Liver (tissue), 9 donors: ENCODE measurements around the gene GAGE10. TPM values are rescaled to one million over a fixed set of nuclear protein-coding genes. Genes with fewer than 3 reads are reported as not detected.

Experiments used
- DNase-seq: peaks from one replicate; pipeline ENCODE4 v3.0.0-alpha.2; 2017; ENCODE audit warnings: low spot score
- H3K27ac ChIP-seq, 2 donors: one replicate each; pipeline ENCODE4 v1.7.0; 2013; ENCODE audit warnings: inconsistent platforms in 2 of 2, low read length in 2 of 2, control low read depth in 1 of 2, low read depth in 1 of 2, mild to moderate bottlenecking in 1 of 2
- H3K27me3 ChIP-seq, 4 donors: one replicate each; pipeline versions ENCODE4 v1.6.1 to v1.7.0; 2013; ENCODE audit warnings: low read length in 3 of 4, inconsistent platforms in 1 of 4, mild to moderate bottlenecking in 1 of 4, moderate library complexity in 1 of 4; ENCODE audit not compliant: control insufficient read depth in 4 of 4, insufficient read depth in 4 of 4
- H3K36me3 ChIP-seq, 4 donors: one replicate each; pipeline versions ENCODE4 v1.6.1 to v1.7.0; 2013; ENCODE audit warnings: low read length in 3 of 4, mild to moderate bottlenecking in 3 of 4, low read depth in 1 of 4, moderate library complexity in 1 of 4; ENCODE audit not compliant: control insufficient read depth in 4 of 4, insufficient read depth in 3 of 4
- H3K4me1 ChIP-seq, 4 donors: one replicate each; pipeline versions ENCODE4 v1.6.1 to v1.7.0; 2013; ENCODE audit warnings: low read length in 3 of 4, mild to moderate bottlenecking in 3 of 4, moderate library complexity in 1 of 4; ENCODE audit not compliant: control insufficient read depth in 4 of 4, insufficient read depth in 4 of 4
- H3K4me3 ChIP-seq, 3 donors: one replicate each; pipeline versions ENCODE4 v1.6.1 to v1.7.0; 2013; ENCODE audit warnings: low read length in 3 of 3, control low read depth in 1 of 3, low read depth in 1 of 3, mild to moderate bottlenecking in 1 of 3
- H3K9ac ChIP-seq, 2 donors: one replicate each; pipeline ENCODE4 v1.7.0; 2013; ENCODE audit warnings: low read length in 2 of 2, mild to moderate bottlenecking in 2 of 2, moderate library complexity in 2 of 2, control low read depth in 1 of 2, low read depth in 1 of 2
- H3K9me3 ChIP-seq, 4 donors: one replicate each; pipeline versions ENCODE4 v1.6.1 to v1.7.0; 2013; ENCODE audit warnings: low read length in 3 of 4; ENCODE audit not compliant: control insufficient read depth in 4 of 4
- ATF3 ChIP-seq: IDR thresholded peaks from 2 replicates; pipeline ENCODE4 v1.6.1; 2016; ENCODE audit warnings: antibody characterized with exemption
- CTCF ChIP-seq: fragments of 150-350 bp; IDR thresholded peaks from 2 replicates; pipeline ENCODE4 v1.5.1; 2017; ENCODE audit warnings: improper control_type of control experiment, low read depth, low read length; ENCODE audit not compliant: missing input control
- EGR1 ChIP-seq, 2 donors: IDR thresholded peaks; 2 replicates each; pipeline ENCODE4 v1.6.1; 2016 to 2018; ENCODE audit warnings: antibody characterized with exemption in 2 of 2, low read depth in 2 of 2
- FOXA1 ChIP-seq: IDR thresholded peaks from 2 replicates; pipeline ENCODE4 v1.6.1; 2016; ENCODE audit warnings: antibody characterized with exemption
- FOXA2 ChIP-seq: IDR thresholded peaks from 2 replicates; pipeline ENCODE4 v1.6.1; 2016; ENCODE audit warnings: antibody characterized with exemption
- GABPA ChIP-seq, 2 donors: IDR thresholded peaks in 1 of 2; conservative IDR thresholded peaks in 1 of 2; 2 replicates each; pipeline ENCODE4 v1.6.1; 2016; ENCODE audit warnings: antibody characterized with exemption in 2 of 2, mild to moderate bottlenecking in 1 of 2, moderate library complexity in 1 of 2
- HNF4A ChIP-seq, 2 donors: conservative IDR thresholded peaks; 2 replicates each; pipeline ENCODE4 v1.6.1; 2016; ENCODE audit warnings: antibody characterized with exemption in 2 of 2, mild to moderate bottlenecking in 2 of 2
- HNF4G ChIP-seq: IDR thresholded peaks from 2 replicates; pipeline ENCODE4 v1.6.1; 2016; ENCODE audit warnings: antibody characterized with exemption
- JUND ChIP-seq, 2 donors: IDR thresholded peaks; 2 replicates each; pipeline ENCODE4 v1.6.1; 2016; ENCODE audit warnings: antibody characterized with exemption in 2 of 2
- MAX ChIP-seq: IDR thresholded peaks from 2 replicates; pipeline ENCODE4 v1.6.1; 2016; ENCODE audit warnings: antibody characterized with exemption
- NR2F2 ChIP-seq: IDR thresholded peaks from 2 replicates; pipeline ENCODE4 v1.6.1; 2016; ENCODE audit warnings: antibody characterized with exemption
- RAD21 ChIP-seq, 2 donors: IDR thresholded peaks; 2 replicates each; pipeline ENCODE4 v1.6.1; 2016; ENCODE audit warnings: antibody characterized with exemption in 2 of 2, mild to moderate bottlenecking in 2 of 2
- REST ChIP-seq: IDR thresholded peaks from 2 replicates; pipeline ENCODE4 v1.6.1; 2016; ENCODE audit warnings: antibody characterized with exemption, mild to moderate bottlenecking
- RXRA ChIP-seq, 2 donors: IDR thresholded peaks; 2 replicates each; pipeline ENCODE4 v1.6.1; 2017 to 2018; ENCODE audit warnings: antibody characterized with exemption in 2 of 2, mild to moderate bottlenecking in 1 of 2
- SP1 ChIP-seq: IDR thresholded peaks from 2 replicates; pipeline ENCODE4 v1.6.1; 2018; ENCODE audit warnings: antibody characterized with exemption, mild to moderate bottlenecking
- TAF1 ChIP-seq: conservative IDR thresholded peaks from 2 replicates; pipeline ENCODE4 v1.6.1; 2016; ENCODE audit warnings: antibody characterized with exemption, mild to moderate bottlenecking
- YY1 ChIP-seq: IDR thresholded peaks from 2 replicates; pipeline ENCODE4 v1.6.1; 2016; ENCODE audit warnings: antibody characterized with exemption, mild to moderate bottlenecking
- ZBTB33 ChIP-seq: IDR thresholded peaks from 2 replicates; pipeline ENCODE4 v1.6.1; 2016; ENCODE audit warnings: antibody characterized with exemption
- WGBS: extraction: QIAGEN DNeasy Blood & Tissue Kit; methylation state at CpG from one replicate; pipeline ENCODE4 v1.1.7; 2013; 5-methylcytosine and 5-hydroxymethylcytosine counted together
- polyA plus RNA-seq, 2 donors: library from polyadenylated mRNA; stranded (reverse) in 1 of 2; unstranded in 1 of 2; fragments of 200-250 nt in 1 of 2; fragments of >200 nt in 1 of 2; fragmentation: Nextera tagmentation in 1 of 2; extraction: Ambion mirVana in 1 of 2; gene quantifications; one replicate each; pipeline versions ENCODE4 v1.2.1 to v1.2.3, GENCODE V29; 2013 to 2015
- total RNA-seq, 2 donors: library from RNA; depleted of rRNA; stranded (reverse); fragments of >200 nt; gene quantifications; one replicate each; pipeline ENCODE4 v1.2.3, GENCODE V29; 2014
- donor health status: healthy.
- donor health status: healthy.
- donor health status: healthy.
- donor health status: healthy.
- donor health status: healthy.

GAGE10 gene
- total and polyA plus RNA-seq, 4 donors: not detected

GRCh38 chrX:49273181-49273727 is 30.2 kb upstream of the GAGE10 start:
- H3K9ac ChIP-seq: no peak overlapping the region
- H3K4me3 ChIP-seq: no peak overlapping the region
- WGBS: 89% methylated on average over 8 of the region's 8 CpGs
- no peak for TF ChIP-seq JUND (IDR thresholded peaks at IDR 0.05)
- TF ChIP-seq HNF4G: no peak
- no peak for TF ChIP-seq RAD21 (IDR thresholded peaks at IDR 0.05)
- TF ChIP-seq SP1: no peak
- TF ChIP-seq ATF3: no peak
- TF ChIP-seq RXRA (IDR thresholded peaks at IDR 0.05): no peak
- no peak for TF ChIP-seq MAX
- no peak for TF ChIP-seq TAF1
- no peak for TF ChIP-seq GABPA (IDR thresholded peaks at IDR 0.05 in 1 of 2, conservative IDR thresholded peaks at IDR 0.05 in 1 of 2)
- TF ChIP-seq CTCF: no peak
- no peak for TF ChIP-seq YY1
- no peak for TF ChIP-seq REST
- TF ChIP-seq FOXA2: no peak
- TF ChIP-seq HNF4A (conservative IDR thresholded peaks at IDR 0.05): no peak
- no peak for TF ChIP-seq ZBTB33
- no peak for TF ChIP-seq EGR1 (IDR thresholded peaks at IDR 0.05; ENCODE audit: low read depth in 2 of 2)
- no peak for TF ChIP-seq FOXA1
- TF ChIP-seq NR2F2: no peak
- H3K27ac ChIP-seq: no peak overlapping the region
- peaks cover 9 to 32% (median 19%) of the 10 kb centered on the region in 4 donors for H3K4me1 ChIP-seq
- no peaks in the 10 kb centered on the region for H3K36me3 ChIP-seq
- DNase-seq: no peak
- no peaks in the 10 kb centered on the region for H3K27me3 ChIP-seq
- no peaks in the 10 kb centered on the region for H3K9me3 ChIP-seq
